HCT116 (cell line): ENCODE results near the gene ZNF341. TPM values are rescaled to one million over a fixed set of nuclear protein-coding genes. Genes with fewer than 3 reads are reported as not detected.

Source experiments
- ATAC-seq: fragments of 200-7000 bp; cut with Tn5 transposase; 2 replicates; pipeline ENCODE4 v1.9.1; 2020; ENCODE audit warnings: mild to moderate bottlenecking, moderate library complexity
- BruUV-seq: library from RNA; stranded (reverse); fragments of 400-500 nt; replicated peaks from 2 replicates; lab custom pipeline; 2021; lab: Mats Ljungman, UMichigan
- CTCF ChIA-PET: fragments of 300-600 bp; sonication (Branson Sonifier 250); formaldehyde crosslinking; loops from one replicate; lab custom pipeline; 2021; ENCODE audit warnings: antibody characterized with exemption; lab: Charles Lee
- POLR2A ChIA-PET: fragments of 300-600, 350-600 bp; sonication (Branson Sonifier 250); formaldehyde crosslinking; loops from one replicate; lab custom pipeline; 2021; ENCODE audit warnings: antibody characterized with exemption; lab: Charles Lee
- RAD21 ChIA-PET, 2 experiments: fragments of 300-600 bp; sonication (Branson Sonifier 250); formaldehyde crosslinking; loops; one replicate each; lab custom pipeline; 2023; ENCODE audit warnings: low total read pairs in 2 of 2; ENCODE audit not compliant: uncharacterized antibody in 2 of 2, unreplicated experiment in 2 of 2, low non-redundant PET in 1 of 2; lab: Charles Lee
- DNase-seq: peaks from one replicate; pipeline ENCODE4 v3.0.0-alpha.2; 2010; ENCODE audit warnings: low read depth, low spot score
- H2AFZ ChIP-seq: fragments of 200-600 bp; shearing (Covaris generic), sonication (generic); 2 replicates; pipeline ENCODE4 v1.6.1; 2017; ENCODE audit warnings: low read depth, mixed run types, mixed read lengths, antibody characterized with exemption, low read length; ENCODE audit not compliant: poor library complexity, severe bottlenecking
- H3K27ac ChIP-seq: 2 replicates; pipeline ENCODE4 v1.5.1; 2012; ENCODE audit warnings: low read depth, low read length
- H3K27me3 ChIP-seq: fragments of 200-600 bp; sonication (generic); 2 replicates; pipeline ENCODE4 v1.6.1; 2016; ENCODE audit warnings: mixed run types, low read length, mixed read lengths; ENCODE audit not compliant: insufficient read depth
- H3K36me3 ChIP-seq, 2 experiments: fragments of 200-500 bp in 1 of 2; fragments of 200-600 bp in 1 of 2; sonication (Bioruptor generic) in 1 of 2; sonication (generic) in 1 of 2; 2 replicates each; pipeline versions ENCODE4 v1.5.1 to v1.6.1; 2014 to 2016; ENCODE audit warnings: low read length in 2 of 2, inconsistent platforms in 1 of 2, mixed read lengths in 1 of 2, mixed run types in 1 of 2; ENCODE audit not compliant: insufficient read depth in 2 of 2, control insufficient read depth in 1 of 2
- H3K4me1 ChIP-seq, 2 experiments: fragments of 200-600 bp in 1 of 2; sonication (generic) in 1 of 2; 2 replicates each; pipeline versions ENCODE4 v1.5.1 to v1.6.1; 2012 to 2017; ENCODE audit warnings: low read length in 2 of 2, inconsistent platforms in 1 of 2, mild to moderate bottlenecking in 1 of 2, mixed read lengths in 1 of 2, mixed run types in 1 of 2, moderate library complexity in 1 of 2; ENCODE audit not compliant: insufficient read depth in 2 of 2, control insufficient read depth in 1 of 2
- H3K4me2 ChIP-seq: fragments of 200-600 bp; sonication (generic); 2 replicates; pipeline ENCODE4 v1.6.1; 2017; ENCODE audit warnings: mixed run types, low read length, mixed read lengths
- H3K4me3 ChIP-seq, 2 experiments: fragments of 200-600 bp in 1 of 2; sonication (generic) in 1 of 2; replicated peaks in 1 of 2; 2 replicates each; pipeline ENCODE4 v1.5.1; 2011 to 2016; ENCODE audit warnings: low read length in 2 of 2, control low read depth in 1 of 2, low read depth in 1 of 2, mild to moderate bottlenecking in 1 of 2, mixed read lengths in 1 of 2, mixed run types in 1 of 2
- H3K79me2 ChIP-seq: fragments of 200-600 bp; sonication (generic); 2 replicates; pipeline ENCODE4 v1.6.1; 2017; ENCODE audit warnings: mild to moderate bottlenecking, mixed run types, low read length, moderate library complexity, mixed read lengths; ENCODE audit not compliant: insufficient read depth
- H3K9ac ChIP-seq: fragments of 200-600 bp; sonication (generic); 2 replicates; pipeline ENCODE4 v1.6.1; 2016; ENCODE audit warnings: low read length, mixed read lengths
- H3K9me2 ChIP-seq: fragments of 200-600 bp; sonication (generic), shearing (Covaris generic); 2 replicates; pipeline ENCODE4 v1.6.1; 2017; ENCODE audit warnings: mixed run types, mild to moderate bottlenecking, moderate library complexity; ENCODE audit not compliant: insufficient read depth
- H3K9me3 ChIP-seq, 2 experiments: fragments of 200-500 bp in 1 of 2; fragments of 200-600 bp in 1 of 2; sonication (Bioruptor generic) in 1 of 2; sonication (generic) in 1 of 2; 2 replicates each; pipeline ENCODE4 v1.6.1; 2014 to 2017; ENCODE audit warnings: low read length in 2 of 2, mixed read lengths in 2 of 2, inconsistent platforms in 1 of 2, low read depth in 1 of 2, mild to moderate bottlenecking in 1 of 2, mixed run types in 1 of 2, moderate library complexity in 1 of 2; ENCODE audit not compliant: control insufficient read depth in 1 of 2, insufficient read depth in 1 of 2
- H4K20me1 ChIP-seq: fragments of 200-600 bp; sonication (generic), shearing (Covaris generic); 2 replicates; pipeline ENCODE4 v1.6.1; 2017; ENCODE audit warnings: mixed run types, mild to moderate bottlenecking, moderate library complexity; ENCODE audit not compliant: insufficient read depth
- CEBPB ChIP-seq: IDR thresholded peaks from 2 replicates; pipeline ENCODE4 v1.6.1; 2012; ENCODE audit warnings: low read depth
- EGR1 ChIP-seq: IDR thresholded peaks from 2 replicates; pipeline ENCODE4 v1.6.1; 2012; ENCODE audit warnings: low read depth
- ELF1 ChIP-seq: IDR thresholded peaks from 2 replicates; pipeline ENCODE4 v1.6.1; 2012; ENCODE audit warnings: low read depth, borderline replicate concordance
- EZH2 ChIP-seq: fragments of 200-600 bp; sonication (generic); IDR thresholded peaks from 2 replicates; pipeline ENCODE4 v1.6.1; 2017; ENCODE audit warnings: antibody characterized with exemption, mixed run types
- FOSL1 ChIP-seq: IDR thresholded peaks from 2 replicates; pipeline ENCODE4 v1.6.1; 2012; ENCODE audit warnings: low read depth
- SRF ChIP-seq: IDR thresholded peaks from 2 replicates; pipeline ENCODE4 v1.6.1; 2012; ENCODE audit warnings: low read depth
- YY1 ChIP-seq: IDR thresholded peaks from 2 replicates; pipeline ENCODE4 v1.6.1; 2011; ENCODE audit warnings: low read length, low read depth, moderate library complexity, mild to moderate bottlenecking; ENCODE audit not compliant: insufficient replicate concordance; ENCODE audit errors: extremely low read depth
- ZBTB33 ChIP-seq: IDR thresholded peaks from 2 replicates; pipeline ENCODE4 v1.6.1; 2011; ENCODE audit warnings: mild to moderate bottlenecking, low read length, moderate library complexity; ENCODE audit not compliant: insufficient replicate concordance; ENCODE audit errors: extremely low read depth
- intact Hi-C: fragments of 100-400 bp; cut with micrococcal nuclease; formaldehyde crosslinking; loops from 2 replicates; pipeline ENCODE4 v1.10.0; 2022
- total RNA-seq: library from RNA; stranded (reverse); gene quantifications from one replicate; pipeline ENCODE4 v1.2.1, GENCODE V29; 2021; ENCODE audit not compliant: unreplicated experiment
- TF ChIP-seq, protein P1 (sequence below): IDR thresholded peaks from 2 replicates; pipeline ENCODE4 v1.6.1; 2012

Gene ZNF341
- total RNA-seq, 1 experiment from 2014 or later: 4.9 TPM

GRCh38 chr20:33757458-33757857, 25.7 kb downstream of the ZNF341 start:
- intact Hi-C loops: no loop called here
- Histone ChIP-seq H4K20me1 (no peaks in the 10 kb centered on the region), H3K4me1 (no peaks in the 10 kb centered on the region), H3K4me2 (no peak overlapping the region), H3K9ac (no peak overlapping the region), H2AFZ (no peak overlapping the region), H3K9me3 (no peaks in the 10 kb centered on the region), H3K9me2 (no peaks in the 10 kb centered on the region), H3K79me2 (no peaks in the 10 kb centered on the region), H3K27me3 (no peaks in the 10 kb centered on the region), H3K36me3 (peaks cover 0 to 19% of the 10 kb centered on the region in 2 experiments; a peak in 1 of 4 replicates), H3K27ac (no peak overlapping the region), H3K4me3 (no peak overlapping the region)
- POLR2A ChIA-PET: no interaction called here
- DNase-seq (no peak), ATAC-seq (no peak)
- CTCF ChIA-PET: no interaction called here
- no TSS peak for BruUV-seq
- RAD21 ChIA-PET: no interaction called here
- TF ChIP-seq YY1 (no peak), SRF (no peak), FOSL1 (no peak)

GRCh38 chr20:33761698-33762250, 30.0 kb downstream of the ZNF341 start:
- H3K9me3 ChIP-seq: no peaks in the 10 kb centered on the region
- H3K27me3 ChIP-seq: no peaks in the 10 kb centered on the region
- H3K4me3 ChIP-seq: no peak overlapping the region
- DNase-seq (no peak), ATAC-seq (no peak)
- TF ChIP-seq ELF1: no peak
- TF ChIP-seq EZH2: no peak
- no peak for TF ChIP-seq ZBTB33
- no peak for TF ChIP-seq EGR1
- TF ChIP-seq, protein P1, sequence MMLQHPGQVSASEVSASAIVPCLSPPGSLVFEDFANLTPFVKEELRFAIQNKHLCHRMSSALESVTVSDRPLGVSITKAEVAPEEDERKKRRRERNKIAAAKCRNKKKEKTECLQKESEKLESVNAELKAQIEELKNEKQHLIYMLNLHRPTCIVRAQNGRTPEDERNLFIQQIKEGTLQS: no peak
- no peak for TF ChIP-seq CEBPB
- no peaks in the 10 kb centered on the region for H3K79me2 ChIP-seq
- no peaks in the 10 kb centered on the region for H3K9me2 ChIP-seq
- no peak overlapping the region for H3K4me2 ChIP-seq
- ChIA-PET CTCF (no interaction called here), POLR2A (no interaction called here), RAD21 (no interaction called here)
- H3K9ac ChIP-seq: no peak overlapping the region
- H3K27ac ChIP-seq: no peak overlapping the region
- 0 out of 4 replicates have a peak, but pooled peaks cover 0 to 9% of the 10 kb centered on the region in 2 experiments for H3K36me3 ChIP-seq
- intact Hi-C loops: no loop called here
- H3K4me1 ChIP-seq: no peaks in the 10 kb centered on the region
- no TSS peak for BruUV-seq
- no peak overlapping the region for H2AFZ ChIP-seq
- no peaks in the 10 kb centered on the region for H4K20me1 ChIP-seq
